IMR-90 (cell line): ENCODE data around the gene TMSB15B. TPM values are rescaled to one million over a fixed set of nuclear protein-coding genes. Genes with fewer than 3 reads are reported as not detected.

Source experiments
- ATAC-seq: fragments of 200-7000 bp; cut with Tn5 transposase; 2 replicates; pipeline ENCODE4 v1.9.1; 2020; ENCODE audit warnings: low read depth, mild to moderate bottlenecking, moderate library complexity
- BruUV-seq: library from RNA; stranded (reverse); fragments of 400-500 nt; replicated peaks from 2 replicates; lab custom pipeline; 2021; lab: Mats Ljungman, UMichigan
- CTCF ChIA-PET: fragments of 300-600 bp; formaldehyde crosslinking; extraction: SDS; loops from one replicate; lab custom pipeline; 2021; ENCODE audit warnings: antibody characterized with exemption; lab: Yijun Ruan, JAX
- POLR2A ChIA-PET: fragments of 300-600 bp; sonication (Branson Sonifier 250); formaldehyde crosslinking; loops from one replicate; lab custom pipeline; 2022; ENCODE audit warnings: antibody characterized with exemption; ENCODE audit not compliant: unreplicated experiment; lab: Charles Lee
- DNase-seq: peaks from one replicate; pipeline ENCODE4 v3.0.0; 2013
- H2AFZ ChIP-seq: replicated peaks from 2 replicates; pipeline ENCODE3; 2013; ENCODE audit warnings: low read length, mild to moderate bottlenecking; ENCODE audit not compliant: poor library complexity
- H2AK5ac ChIP-seq: 2 replicates; pipeline ENCODE4 v1.6.1; 2013; ENCODE audit warnings: low read depth, low read length, inconsistent platforms
- H2AK9ac ChIP-seq: replicated peaks from 2 replicates; pipeline ENCODE3; 2013; ENCODE audit warnings: mild to moderate bottlenecking, low read depth, low read length, moderate library complexity; ENCODE audit not compliant: poor library complexity
- H2BK120ac ChIP-seq: 2 replicates; pipeline ENCODE4 v1.6.1; 2013; ENCODE audit warnings: low read depth, low read length, inconsistent platforms
- H2BK15ac ChIP-seq: 3 replicates; pipeline ENCODE4 v1.6.1; 2013; ENCODE audit warnings: low read depth, low read length, inconsistent platforms
- H2BK20ac ChIP-seq: 2 replicates; pipeline ENCODE4 v1.6.1; 2013; ENCODE audit warnings: low read depth, mild to moderate bottlenecking, inconsistent platforms, low read length, moderate library complexity
- H2BK5ac ChIP-seq: 2 replicates; pipeline ENCODE4 v1.6.1; 2013; ENCODE audit warnings: mild to moderate bottlenecking, low read depth, low read length, inconsistent platforms; ENCODE audit not compliant: poor library complexity, severe bottlenecking
- H3K14ac ChIP-seq: replicated peaks from 2 replicates; pipeline ENCODE4 v1.6.1; 2013; ENCODE audit warnings: low read depth, low read length, inconsistent platforms
- H3K18ac ChIP-seq: 2 replicates; pipeline ENCODE4 v1.6.1; 2013; ENCODE audit warnings: low read depth, low read length, control low read depth
- H3K23ac ChIP-seq: 2 replicates; pipeline ENCODE4 v1.6.1; 2013; ENCODE audit warnings: low read depth, low read length, inconsistent platforms
- H3K27ac ChIP-seq: 2 replicates; pipeline ENCODE4 v1.5.1; 2013; ENCODE audit warnings: mild to moderate bottlenecking, control low read depth, low read length; ENCODE audit not compliant: insufficient read depth
- H3K27me3 ChIP-seq: 2 replicates; pipeline ENCODE4 v1.6.1; 2013; ENCODE audit warnings: low read length; ENCODE audit not compliant: control insufficient read depth, insufficient read depth
- H3K36me3 ChIP-seq: 2 replicates; pipeline ENCODE4 v1.6.1; 2013; ENCODE audit warnings: low read length, mixed read lengths; ENCODE audit not compliant: control insufficient read depth, insufficient read depth
- H3K4ac ChIP-seq: 2 replicates; pipeline ENCODE4 v1.6.1; 2013; ENCODE audit warnings: low read depth, low read length, inconsistent platforms
- H3K4me1 ChIP-seq: 2 replicates; pipeline ENCODE4 v1.6.1; 2013; ENCODE audit warnings: low read length, mixed read lengths; ENCODE audit not compliant: control insufficient read depth, insufficient read depth
- H3K4me2 ChIP-seq: 2 replicates; pipeline ENCODE4 v1.6.1; 2013; ENCODE audit warnings: low read depth, mild to moderate bottlenecking, control low read depth, low read length, moderate library complexity
- H3K4me3 ChIP-seq: 2 replicates; pipeline ENCODE4 v1.5.1; 2013; ENCODE audit warnings: low read depth, mild to moderate bottlenecking, control low read depth, low read length, moderate library complexity; ENCODE audit not compliant: insufficient read depth
- H3K56ac ChIP-seq: 2 replicates; pipeline ENCODE4 v1.6.1; 2013; ENCODE audit warnings: low read length, inconsistent platforms; ENCODE audit not compliant: insufficient read depth; ENCODE audit errors: extremely low read depth
- H3K79me1 ChIP-seq, 2 experiments: 2 replicates each; pipeline ENCODE4 v1.6.1; 2013; ENCODE audit warnings: low read length in 2 of 2, inconsistent platforms in 1 of 2, low read depth in 1 of 2
- H3K9ac ChIP-seq: 2 replicates; pipeline ENCODE4 v1.6.1; 2013; ENCODE audit warnings: low read depth, low read length, control low read depth
- H3K9me1 ChIP-seq: 2 replicates; pipeline ENCODE4 v1.6.1; 2013; ENCODE audit warnings: low read length, inconsistent platforms; ENCODE audit not compliant: insufficient read depth
- H3K9me3 ChIP-seq: 2 replicates; pipeline ENCODE4 v1.6.1; 2013; ENCODE audit warnings: low read length; ENCODE audit not compliant: control insufficient read depth, insufficient read depth
- H4K20me1 ChIP-seq: 2 replicates; pipeline ENCODE4 v1.6.1; 2013; ENCODE audit warnings: low read length, inconsistent platforms; ENCODE audit not compliant: insufficient read depth
- H4K5ac ChIP-seq: 2 replicates; pipeline ENCODE4 v1.6.1; 2013; ENCODE audit warnings: mild to moderate bottlenecking, low read depth, low read length, control low read depth
- H4K8ac ChIP-seq, 2 experiments: 2 replicates each; pipeline ENCODE4 v1.6.1; 2013; ENCODE audit warnings: low read depth in 2 of 2, low read length in 2 of 2, control low read depth in 1 of 2, inconsistent platforms in 1 of 2
- H4K91ac ChIP-seq: 2 replicates; pipeline ENCODE4 v1.6.1; 2013; ENCODE audit warnings: low read depth, low read length, inconsistent platforms; ENCODE audit not compliant: insufficient read depth
- BHLHE40 ChIP-seq: fragments of 150-350 bp; IDR thresholded peaks from 2 replicates; pipeline ENCODE4 v1.6.1; 2016; ENCODE audit warnings: mild to moderate bottlenecking, low read depth, low read length
- CEBPB ChIP-seq: IDR thresholded peaks from 2 replicates; pipeline ENCODE4 v1.6.1; 2012; ENCODE audit warnings: low read depth, low read length, improper control_type of control experiment
- CHD1 ChIP-seq: IDR thresholded peaks from 2 replicates; pipeline ENCODE4 v1.6.1; 2012; ENCODE audit warnings: low read depth, low read length, improper control_type of control experiment
- CTCF ChIP-seq: conservative IDR thresholded peaks from 2 replicates; pipeline ENCODE4 v1.5.1; 2012; ENCODE audit warnings: mild to moderate bottlenecking, low read depth, low read length, improper control_type of control experiment
- ELK1 ChIP-seq: fragments of 150-350 bp; IDR thresholded peaks from 2 replicates; pipeline ENCODE4 v1.6.1; 2016; ENCODE audit warnings: low read depth, mild to moderate bottlenecking, low read length, moderate library complexity, borderline replicate concordance
- MAFK ChIP-seq: IDR thresholded peaks from 2 replicates; pipeline ENCODE4 v1.6.1; 2012; ENCODE audit warnings: low read depth, low read length, improper control_type of control experiment
- MAZ ChIP-seq: IDR thresholded peaks from 2 replicates; pipeline ENCODE4 v1.6.1; 2012; ENCODE audit warnings: low read depth, mild to moderate bottlenecking, low read length, improper control_type of control experiment, moderate library complexity, borderline replicate concordance
- MXI1 ChIP-seq: IDR thresholded peaks from 2 replicates; pipeline ENCODE4 v1.6.1; 2012; ENCODE audit warnings: low read depth, mild to moderate bottlenecking, low read length, moderate library complexity, borderline replicate concordance
- NFE2L2 ChIP-seq: fragments of 150-350 bp; IDR thresholded peaks from 2 replicates; pipeline ENCODE4 v1.6.1; 2016; ENCODE audit warnings: low read depth, mild to moderate bottlenecking, low read length
- POLR2A ChIP-seq: IDR thresholded peaks from 2 replicates; pipeline ENCODE4 v1.6.1; 2012; ENCODE audit warnings: mild to moderate bottlenecking, low read depth, low read length
- RAD21 ChIP-seq: IDR thresholded peaks from 2 replicates; pipeline ENCODE4 v1.6.1; 2012; ENCODE audit warnings: low read length, improper control_type of control experiment
- RCOR1 ChIP-seq: IDR thresholded peaks from 2 replicates; pipeline ENCODE4 v1.6.1; 2012; ENCODE audit warnings: mild to moderate bottlenecking, low read length, improper control_type of control experiment; ENCODE audit not compliant: insufficient replicate concordance
- RFX5 ChIP-seq: IDR thresholded peaks from 2 replicates; pipeline ENCODE4 v1.8.0; 2012; ENCODE audit warnings: low read depth, mild to moderate bottlenecking, low read length, moderate library complexity
- SMC3 ChIP-seq: fragments of 150-350 bp; IDR thresholded peaks from 2 replicates; pipeline ENCODE4 v1.6.1; 2016; ENCODE audit warnings: low read depth, mild to moderate bottlenecking, antibody characterized with exemption, low read length, moderate library complexity
- WGBS, 2 experiments: methylation state at CpG; one replicate each; pipeline versions ENCODE4 v1.1.5 to v1.1.7; 2013; ENCODE audit warnings: missing lambda C conversion rate in 2 of 2; ENCODE audit not compliant: insufficient read length in 1 of 2; ENCODE audit errors: extremely low coverage in 2 of 2; 5-methylcytosine and 5-hydroxymethylcytosine counted together
- dilution Hi-C: fragments of 300-500 bp; cut with HindIII; formaldehyde crosslinking; loops from one replicate; pipeline ENCODE4 v1.14.3; 2018; ENCODE audit warnings: low sequenced_read_pairs; ENCODE audit not compliant: unreplicated experiment
- in situ Hi-C: fragments of 300-500 bp; cut with MboI; formaldehyde crosslinking; loops from 3 replicates; pipeline ENCODE4 v1.14.3; 2019; ENCODE audit warnings: low sequenced_read_pairs, inconsistent platforms, mixed read lengths
- intact Hi-C: fragments of 100-400 bp; cut with micrococcal nuclease; formaldehyde crosslinking; loops from 2 replicates; pipeline ENCODE4 v1.10.0; 2022
- polyA plus RNA-seq, 3 experiments: library from polyadenylated mRNA; depleted of rRNA; stranded (reverse); fragments of >200 nt; gene quantifications; 2 replicates each; pipeline ENCODE4 v1.2.3, GENCODE V29; 2012; ENCODE audit warnings: low replicate concordance in 1 of 3
- total RNA-seq: library from RNA; depleted of rRNA; stranded (reverse); fragments of >200 nt; gene quantifications from 2 replicates; pipeline ENCODE4 v1.2.3, GENCODE V29; 2012
- TF ChIP-seq, protein P1 (sequence below): fragments of 150-350 bp; IDR thresholded peaks from 2 replicates; pipeline ENCODE4 v1.6.1; 2017; ENCODE audit warnings: mild to moderate bottlenecking, antibody characterized with exemption, low read length, low read depth

The TMSB15B gene
- total and polyA plus RNA-seq, 2 of the 4 experiments (the other 2 are of a cell fraction) = 7.9 to 9.0 TPM

GRCh38 chrX:103932133-103932532, 30.3 kb upstream of the TMSB15B start:
- Histone ChIP-seq H3K36me3 (no peaks in the 10 kb centered on the region), H2BK5ac (no peak overlapping the region), H3K27me3 (no peaks in the 10 kb centered on the region), H4K20me1 (no peaks in the 10 kb centered on the region), H3K9me3 (no peaks in the 10 kb centered on the region), H3K79me1 (no peaks in the 10 kb centered on the region), H3K56ac (no peak overlapping the region), H3K18ac (no peak overlapping the region), H2AFZ (no peak overlapping the region), H2AK9ac (no peak overlapping the region), H3K4me1 (no peaks in the 10 kb centered on the region), H2AK5ac (no peak overlapping the region), H4K5ac (no peak overlapping the region), H3K23ac (no peak overlapping the region), H4K8ac (no peak overlapping the region), H2BK15ac (no peak overlapping the region), H3K9ac (no peak overlapping the region), H3K4me3 (no peak overlapping the region), H3K14ac (no peak overlapping the region), H4K91ac (no peak overlapping the region), H3K4ac (no peak overlapping the region), H3K4me2 (no peak overlapping the region), H3K27ac (no peak overlapping the region), H2BK120ac (no peak overlapping the region), H2BK20ac (no peak overlapping the region), H3K9me1 (no peaks in the 10 kb centered on the region)
- ATAC-seq (no peak), DNase-seq (no peak)
- BruUV-seq = no TSS peak
- intact Hi-C loops (no loop called here), dilution Hi-C loops (no loop called here), in situ Hi-C loops (no loop called here)
- no CpG with 5 or more reads among the region's 4 CpGs for WGBS, 2 experiments
- CTCF ChIA-PET = interaction anchor here (1.5 kb wide), 1 partner anchor 13 kb away, joined by 11 read pairs; no protein-coding TSS in a partner anchor
- TF ChIP-seq RFX5 = no peak
- no peak for TF ChIP-seq CHD1
- TF ChIP-seq MAZ = no peak
- no peak for TF ChIP-seq MXI1
- no peak for TF ChIP-seq SMC3
- no peak for TF ChIP-seq NFE2L2
- no peak for TF ChIP-seq CEBPB
- no peak for TF ChIP-seq MAFK
- no peak for TF ChIP-seq CTCF
- TF ChIP-seq BHLHE40 = no peak
- TF ChIP-seq ELK1 = no peak
- no peak for TF ChIP-seq RCOR1
- TF ChIP-seq, protein P1, sequence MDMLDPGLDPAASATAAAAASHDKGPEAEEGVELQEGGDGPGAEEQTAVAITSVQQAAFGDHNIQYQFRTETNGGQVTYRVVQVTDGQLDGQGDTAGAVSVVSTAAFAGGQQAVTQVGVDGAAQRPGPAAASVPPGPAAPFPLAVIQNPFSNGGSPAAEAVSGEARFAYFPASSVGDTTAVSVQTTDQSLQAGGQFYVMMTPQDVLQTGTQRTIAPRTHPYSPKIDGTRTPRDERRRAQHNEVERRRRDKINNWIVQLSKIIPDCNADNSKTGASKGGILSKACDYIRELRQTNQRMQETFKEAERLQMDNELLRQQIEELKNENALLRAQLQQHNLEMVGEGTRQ = no peak
- TF ChIP-seq RAD21 = no peak
- no peak for TF ChIP-seq POLR2A
- POLR2A ChIA-PET = no interaction called here
